Measurements from ENCODE around the gene CIRBP. TPM values are rescaled to one million over a fixed set of nuclear protein-coding genes. Genes with fewer than 3 reads are reported as not detected.

CIRBP gene
- total and polyA plus RNA-seq, 2 of the 13 experiments (the other 11 are each of a cell fraction or from before 2014, with no cell fraction given): 133 to 140 TPM

- TF ChIP-seq ZNF331 (CRISPR knock-in tag; IDR thresholded peaks at IDR 0.05) (no peak; the same call in 1 of the 2 replicates), MBNL3 (CRISPR knock-in tag; conservative IDR thresholded peaks at IDR 0.05) (no peak), TCF12 (IDR thresholded peaks at IDR 0.05) (no peak), TCF12 (CRISPR knock-in tag; IDR thresholded peaks at IDR 0.05) (peak; percentile 62), ZBTB34 (CRISPR knock-in tag; IDR thresholded peaks at IDR 0.05) (no peak), ZNF549 (CRISPR knock-in tag; IDR thresholded peaks at IDR 0.05) (no peak), RCOR2 (CRISPR knock-in tag; IDR thresholded peaks at IDR 0.05) (peak; percentile 63; the same call in 1 of the 2 replicates), KDM6A (CRISPR knock-in tag; IDR thresholded peaks at IDR 0.05; ENCODE audit: low read depth) (peak; percentile 91), CERS6 (CRISPR knock-in tag; IDR thresholded peaks at IDR 0.05) (no peak), ZNF577 (CRISPR knock-in tag; IDR thresholded peaks at IDR 0.05; ENCODE audit: borderline replicate concordance, low read depth) (no peak), CENPBD1 (CRISPR knock-in tag; IDR thresholded peaks at IDR 0.05; ENCODE audit: borderline replicate concordance, low read depth) (peak; percentile 79; the same call in 1 of the 2 replicates), HNF4A (CRISPR knock-in tag; IDR thresholded peaks at IDR 0.05) (peak; percentile 94), NPAS2 (CRISPR knock-in tag; IDR thresholded peaks at IDR 0.05; ENCODE audit: borderline replicate concordance) (no peak), HNRNPLL (IDR thresholded peaks at IDR 0.05; ENCODE audit: low read depth, low read length, poor library complexity, severe bottlenecking) (peak; percentile 0), ZNF766 (CRISPR knock-in tag; IDR thresholded peaks at IDR 0.05; ENCODE audit: borderline replicate concordance) (no peak), NFKBIZ (CRISPR knock-in tag; IDR thresholded peaks at IDR 0.05) (peak; percentile 84; the same call in 1 of the 2 replicates), MZF1 (CRISPR knock-in tag; IDR thresholded peaks at IDR 0.05; ENCODE audit: borderline replicate concordance) (peak; percentile 36; the same call in 1 of the 2 replicates), ZFAT (CRISPR knock-in tag; conservative IDR thresholded peaks at IDR 0.05) (no peak), HBP1 (CRISPR knock-in tag; IDR thresholded peaks at IDR 0.05; ENCODE audit: low read depth) (no peak), ZMAT3 (CRISPR knock-in tag; conservative IDR thresholded peaks at IDR 0.05) (peak; percentile 85; the same call in 1 of the 2 replicates), ARNTL (CRISPR knock-in tag; IDR thresholded peaks at IDR 0.05) (peak; percentile 83), ZZZ3 (CRISPR knock-in tag; IDR thresholded peaks at IDR 0.05; ENCODE audit: borderline replicate concordance) (peak; percentile 68; the same call in 1 of the 2 replicates), GATAD1 (CRISPR knock-in tag; IDR thresholded peaks at IDR 0.05) (peak; percentile 80), CSRNP2 (CRISPR knock-in tag; conservative IDR thresholded peaks at IDR 0.05; ENCODE audit: low read depth) (no peak)
Measured at GRCh38 chr19:1290703-1291651, 21.8 kb downstream of the CIRBP start (continued).

All from HepG2 (cell line).